Cardiac septum (tissue), 1 donor: ENCODE results near the gene MYLIP. TPM values are rescaled to one million over a fixed set of nuclear protein-coding genes. Genes with fewer than 3 reads are reported as not detected.

Source experiments
- DNase-seq: peaks from one replicate; pipeline ENCODE4 v3.0.0-alpha.2; 2020; ENCODE audit warnings: low spot score
- intact Hi-C: fragments of 100-400 bp; cut with DNase I; formaldehyde crosslinking; loops from one replicate; pipeline ENCODE4 v1.14.0; 2022
- total RNA-seq: library from RNA; stranded (reverse); fragmentation: NEBNext Ultra II Directional; extraction: Animal tissue kit (Norgen Biotek cat#: 25700); gene quantifications from one replicate; pipeline ENCODE4 v1.2.1, GENCODE V29; 2021
- donor health status: DM: no; HTN: no; CAD: no.

Gene MYLIP
- total RNA-seq, 1 donor from 2014 or later = 17.6 TPM

DNA sequence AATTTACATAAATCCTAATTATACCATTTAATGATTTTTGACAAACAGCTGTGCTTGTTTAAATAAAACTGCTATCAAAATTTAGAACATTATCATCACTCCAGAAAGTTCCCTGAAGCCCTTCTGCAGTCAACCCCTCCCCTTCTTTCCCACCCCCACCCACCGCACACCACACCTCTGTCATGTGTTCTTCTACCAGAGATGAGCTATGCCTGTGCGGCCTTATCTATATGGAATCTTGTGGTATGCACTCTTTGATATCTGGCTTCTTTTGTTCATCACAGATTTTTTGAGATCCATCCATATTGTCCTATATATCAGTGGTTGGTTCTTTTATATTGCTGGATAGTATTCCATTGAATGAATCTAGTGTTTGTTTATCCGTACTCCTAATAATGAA is 7.2 kb downstream of the MYLIP start:
- intact Hi-C loops = no loop called here

DNA sequence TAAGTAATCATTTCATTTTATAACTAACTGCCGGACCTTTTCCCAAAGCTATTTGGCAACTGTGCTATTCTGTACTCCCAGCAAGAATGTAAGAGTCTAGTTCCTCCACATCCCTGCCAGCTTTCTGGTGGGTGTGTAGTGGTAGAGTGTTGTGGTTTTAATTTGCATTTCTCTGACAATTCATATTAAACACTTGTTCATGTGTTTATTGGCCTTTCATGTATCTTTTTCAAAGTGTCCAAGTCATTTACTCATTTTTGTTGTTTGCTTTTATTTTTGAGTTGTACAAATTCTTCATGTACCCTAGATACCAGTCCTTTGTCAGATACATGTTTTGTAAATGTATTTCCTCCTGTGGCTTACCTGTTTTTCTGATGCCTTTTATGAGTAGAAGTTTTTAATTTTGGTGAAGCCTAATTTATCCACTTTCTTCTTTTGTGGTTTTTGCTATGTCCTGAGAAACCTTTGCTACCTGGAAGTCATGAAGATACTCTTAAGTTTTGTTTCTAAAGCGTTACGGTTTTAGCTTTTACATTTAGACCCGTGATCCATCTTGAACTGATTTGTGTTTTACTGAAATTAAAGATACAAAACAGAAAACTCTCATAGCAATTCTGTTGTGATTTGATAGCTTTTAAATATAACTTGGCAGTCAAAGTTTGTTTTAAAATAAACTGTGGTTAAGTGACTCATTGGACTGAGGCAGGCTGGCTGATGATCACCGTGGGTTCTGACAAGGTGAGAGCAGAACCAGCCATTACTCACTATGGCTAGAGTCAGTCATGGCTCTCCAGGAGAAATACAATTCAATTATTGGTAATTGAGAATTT is 8.0 kb downstream of the MYLIP start:
- intact Hi-C loops = no loop called here

More for the DNA sequence above, 7.2 kb downstream of the MYLIP start:
- DNase-seq = no peak

GRCh38 chr6:16137451-16137801 is 8.5 kb downstream of the MYLIP start:
- intact Hi-C loops = no loop called here
- no peak for DNase-seq

More for the DNA sequence above, 8.0 kb downstream of the MYLIP start:
- DNase-seq = no peak

DNA sequence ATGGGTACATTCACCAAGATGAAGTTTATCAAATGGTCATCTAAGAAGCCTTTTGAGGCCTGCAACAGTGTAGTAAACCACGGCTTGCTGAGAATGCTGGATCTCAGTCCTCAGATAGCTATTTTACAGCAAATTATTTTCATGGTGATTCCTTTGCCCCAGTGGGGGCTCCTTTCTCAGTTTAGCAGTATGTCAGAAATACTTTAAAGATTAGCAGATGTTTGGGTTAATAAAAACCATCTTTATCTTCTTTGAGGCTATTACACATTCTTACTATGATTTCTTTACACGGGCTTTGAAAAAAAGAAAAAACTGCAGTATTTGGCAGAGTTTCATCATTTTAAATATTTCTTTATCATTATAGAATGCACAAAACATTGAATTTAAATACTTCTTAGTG is 10.7 kb downstream of the MYLIP start:
- DNase-seq = no peak
- intact Hi-C loops = no loop called here

DNA sequence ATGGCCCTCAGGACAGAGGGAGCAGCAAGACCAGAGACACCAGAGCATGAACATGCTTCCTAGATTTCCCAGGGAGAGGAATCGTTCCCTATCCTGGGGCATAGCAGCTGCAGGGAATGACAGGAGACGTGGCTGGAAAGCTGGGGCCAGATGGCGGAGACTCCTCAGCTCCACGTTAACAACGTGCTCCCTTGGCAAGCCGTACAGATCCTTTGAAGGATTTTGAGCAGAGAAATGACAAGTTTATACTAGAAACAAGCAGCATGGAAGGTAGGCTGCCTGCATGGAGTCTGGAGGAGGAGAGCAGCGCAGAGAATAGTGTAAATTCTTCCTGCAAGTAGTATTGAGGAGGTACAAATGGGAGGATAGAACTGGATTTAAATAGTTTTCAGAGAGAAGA is 11.7 kb downstream of the MYLIP start:
- no peak for DNase-seq
- intact Hi-C loops = no loop called here

DNA sequence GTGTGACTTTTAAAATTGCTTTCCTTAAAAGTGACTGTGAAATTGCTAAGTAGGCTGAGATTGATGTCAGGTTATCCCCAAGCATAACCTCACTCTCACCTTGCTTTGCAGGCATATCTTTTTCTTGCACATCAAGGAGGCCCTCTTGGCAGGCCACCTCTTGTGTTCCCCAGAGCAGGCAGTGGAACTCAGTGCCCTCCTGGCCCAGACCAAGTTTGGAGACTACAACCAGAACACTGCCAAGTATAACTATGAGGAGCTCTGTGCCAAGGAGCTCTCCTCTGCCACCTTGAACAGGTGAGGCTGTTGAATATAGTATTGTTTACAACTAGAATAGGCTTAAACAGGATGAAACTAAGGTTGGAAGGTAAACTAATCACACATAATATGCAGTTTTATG is 12.6 kb downstream of the MYLIP start:
- intact Hi-C loops = no loop called here
- no peak for DNase-seq

DNA sequence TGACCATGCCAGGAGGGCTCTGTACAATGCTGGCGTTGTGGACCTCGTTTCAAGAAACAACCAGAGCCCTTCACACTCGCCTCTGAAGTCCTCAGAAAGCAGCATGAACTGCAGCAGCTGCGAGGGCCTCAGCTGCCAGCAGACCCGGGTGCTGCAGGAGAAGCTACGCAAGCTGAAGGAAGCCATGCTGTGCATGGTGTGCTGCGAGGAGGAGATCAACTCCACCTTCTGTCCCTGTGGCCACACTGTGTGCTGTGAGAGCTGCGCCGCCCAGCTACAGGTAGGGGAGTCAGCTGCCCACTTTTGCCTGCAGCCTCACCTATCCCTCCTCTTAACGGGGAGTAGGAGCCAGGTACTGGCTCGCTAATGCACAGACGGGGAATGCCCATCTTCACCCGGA is 16.2 kb downstream of the MYLIP start:
- intact Hi-C loops = no loop called here
- no peak for DNase-seq

- intact Hi-C loops = no loop called here
- DNase-seq = no peak
These were observed 17.1 kb downstream of the MYLIP start for GRCh38 chr6:16146028-16146427.

DNA sequence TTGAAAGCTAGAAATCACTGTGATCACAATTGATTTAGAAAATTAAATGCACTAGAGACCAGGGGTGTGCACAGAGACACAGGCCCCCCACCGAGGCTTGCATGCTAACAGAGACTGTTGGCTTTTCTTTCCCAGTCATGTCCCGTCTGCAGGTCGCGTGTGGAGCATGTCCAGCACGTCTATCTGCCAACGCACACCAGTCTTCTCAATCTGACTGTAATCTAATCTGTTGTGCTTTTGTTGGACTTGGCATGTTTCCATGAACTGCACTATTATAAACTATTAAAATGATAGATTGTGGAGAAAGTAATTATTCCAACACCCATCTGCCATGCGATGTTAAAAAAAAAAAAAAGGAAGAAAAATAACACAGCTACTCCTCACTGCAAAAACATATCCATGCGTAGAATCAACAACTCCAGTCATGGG is 17.7 kb downstream of the MYLIP start:
- no peak for DNase-seq
- intact Hi-C loops = no loop called here

- no peak for DNase-seq
- intact Hi-C loops = no loop called here
These were observed 19.6 kb downstream of the MYLIP start for GRCh38 chr6:16148498-16148897.

- intact Hi-C loops = no loop called here
- no peak for DNase-seq
These were observed 20.4 kb downstream of the MYLIP start for GRCh38 chr6:16149305-16149704.

DNA sequence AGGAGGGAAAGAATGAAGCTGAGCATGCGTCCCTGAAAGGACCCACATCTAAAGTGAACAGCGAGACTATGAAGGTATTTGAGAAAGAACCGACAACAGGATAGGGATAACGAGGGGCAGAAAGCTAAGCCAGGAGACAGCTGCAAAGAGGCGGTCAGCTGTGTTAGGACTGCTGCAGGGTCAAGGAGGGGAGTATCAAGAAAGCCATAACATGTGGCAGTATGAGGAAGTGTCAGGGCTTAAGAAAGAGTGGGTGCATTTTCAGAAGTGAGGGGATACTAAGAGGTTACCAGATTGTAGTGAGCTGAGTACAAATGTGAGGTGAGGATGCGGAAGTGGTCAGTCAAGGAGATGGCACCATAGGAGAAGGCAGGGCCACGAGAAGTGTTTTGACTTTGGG is 21.2 kb downstream of the MYLIP start:
- DNase-seq = no peak
- intact Hi-C loops = no loop called here

DNA sequence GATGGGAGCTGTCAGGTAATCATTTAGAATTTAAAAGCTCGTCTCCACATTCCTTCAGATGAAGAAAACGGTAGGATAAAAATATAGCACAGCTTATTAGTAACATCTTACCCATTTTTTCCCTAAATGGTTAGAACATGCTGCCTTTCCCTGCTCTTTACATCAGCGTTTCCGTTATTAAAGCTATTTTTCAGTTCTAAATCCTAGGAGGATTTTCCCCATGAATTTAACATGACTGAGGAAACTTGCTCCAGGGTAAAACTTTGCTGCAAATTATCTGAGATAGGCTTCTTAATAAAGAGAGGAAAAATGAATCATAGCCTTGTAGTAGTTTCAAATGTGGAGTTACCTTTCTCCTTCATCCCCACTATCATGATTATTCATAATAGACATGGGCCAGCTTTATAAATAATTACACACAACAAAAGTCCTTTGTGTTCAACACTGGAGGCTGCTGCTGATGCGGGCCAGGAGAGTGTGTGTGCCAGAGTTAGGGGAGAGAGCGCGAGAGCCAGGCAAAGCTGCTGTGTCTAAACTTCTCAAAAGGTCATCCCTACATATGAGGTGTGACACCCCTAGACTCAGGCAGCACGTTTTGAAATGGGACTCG is 24.4 kb downstream of the MYLIP start:
- no peak for DNase-seq

DNA sequence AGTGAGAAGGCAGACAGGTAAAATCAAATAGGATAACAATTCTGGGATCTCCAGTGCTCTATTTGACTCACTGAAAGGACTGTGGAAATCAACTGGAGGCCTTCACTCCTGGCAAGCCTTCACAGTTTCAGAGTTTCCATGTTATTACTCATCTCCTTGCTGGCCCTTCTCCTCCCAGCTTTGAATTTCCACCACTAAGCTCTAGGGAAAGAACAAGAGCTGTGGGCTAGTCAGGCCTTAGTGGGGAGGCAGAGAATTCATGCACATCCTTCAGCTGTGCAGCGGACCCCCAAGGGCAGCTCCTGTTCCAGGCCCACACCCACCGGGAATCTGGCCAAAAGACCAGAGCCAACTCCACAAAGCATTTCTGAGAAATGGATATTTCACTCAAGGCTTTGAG is 26.0 kb downstream of the MYLIP start:
- peak; percentile 77 for DNase-seq
- intact Hi-C loops = no loop called here

More for the DNA sequence above, 24.4 kb downstream of the MYLIP start:
- intact Hi-C loops = no loop called here

DNA sequence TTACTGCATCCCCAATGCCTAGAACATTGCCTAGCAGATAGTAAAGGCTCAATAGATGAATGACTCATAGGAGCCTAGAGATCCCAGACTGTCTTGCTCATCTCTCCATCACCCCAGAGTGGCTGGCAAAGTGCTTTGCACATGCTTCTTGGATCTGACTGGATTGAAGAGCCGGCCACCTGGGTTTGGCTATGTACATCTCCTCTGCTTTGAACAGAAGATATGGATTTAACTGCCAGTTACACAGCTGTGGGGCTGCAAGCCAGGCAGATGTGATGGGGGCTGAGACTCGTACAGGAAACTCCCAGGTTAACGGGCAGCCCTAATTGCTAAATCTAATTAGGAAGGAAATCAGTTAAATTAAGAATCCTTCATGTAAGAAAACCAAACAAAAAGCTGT is 28.6 kb downstream of the MYLIP start:
- intact Hi-C loops = no loop called here

GRCh38 chr6:16157909-16158308 is 29.0 kb downstream of the MYLIP start:
- DNase-seq = no peak

More for the DNA sequence above, 28.6 kb downstream of the MYLIP start:
- DNase-seq = no peak

DNA sequence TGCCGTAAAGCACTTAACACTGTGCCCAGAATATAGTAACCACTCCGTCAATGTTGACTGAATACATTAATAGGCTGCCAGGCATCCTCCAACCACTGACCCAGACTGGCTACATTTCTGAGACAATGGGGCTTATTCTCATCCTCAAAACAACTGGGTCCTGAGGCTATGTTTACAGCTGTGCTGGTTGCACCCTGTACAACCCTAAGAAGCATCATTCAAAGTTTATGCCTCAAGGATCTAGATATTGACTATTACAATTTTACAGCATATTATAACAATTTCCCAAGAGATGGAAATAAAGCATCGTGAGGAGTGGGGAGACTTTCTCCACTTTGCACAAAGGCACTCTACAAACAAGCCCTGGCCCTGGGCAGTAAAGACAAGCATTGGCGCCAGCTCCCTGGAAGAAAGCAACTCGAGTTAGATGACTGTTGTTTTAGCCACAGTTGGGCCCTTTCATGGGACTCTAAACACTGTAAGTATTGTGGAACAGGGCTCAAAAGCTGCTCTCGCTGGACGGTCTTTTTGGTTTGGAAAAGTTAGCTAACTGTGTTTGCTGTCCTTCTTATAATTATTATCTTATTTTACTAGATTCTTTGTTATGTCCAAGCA is 30.2 kb downstream of the MYLIP start:
- intact Hi-C loops = no loop called here
- DNase-seq = no peak

More at GRCh38 chr6:16157909-16158308, 29.0 kb downstream of the MYLIP start:
- intact Hi-C loops = no loop called here

DNA sequence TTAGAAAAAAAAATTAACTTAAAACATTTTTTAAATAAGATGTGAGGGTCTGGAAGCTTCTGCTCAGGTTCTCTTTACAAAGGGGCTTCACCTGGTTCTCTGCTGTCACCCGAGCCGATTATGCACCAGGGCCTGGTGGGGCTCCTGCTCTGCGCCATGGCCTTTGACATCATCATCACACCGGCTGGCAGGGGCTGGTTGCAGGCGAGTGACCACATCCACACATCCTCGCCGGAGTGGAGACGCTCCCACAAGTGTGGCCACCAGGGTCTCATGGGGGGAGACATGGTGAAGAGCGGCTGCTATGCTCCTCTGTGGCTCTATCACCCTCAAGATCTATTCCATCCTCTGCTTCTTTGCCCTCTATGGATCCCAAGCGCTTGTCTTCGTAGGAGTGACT is 31.9 kb downstream of the MYLIP start:
- no peak for DNase-seq
- intact Hi-C loops = no loop called here

GRCh38 chr6:16162003-16162402 is 33.1 kb downstream of the MYLIP start:
- intact Hi-C loops = no loop called here
- no peak for DNase-seq

GRCh38 chr6:16163066-16163465 is 34.2 kb downstream of the MYLIP start:
- DNase-seq = no peak
- intact Hi-C loops = no loop called here
